ENCODE measurements around the gene DYNC1H1. TPM values are rescaled to one million over a fixed set of nuclear protein-coding genes. Genes with fewer than 3 reads are reported as not detected.

Gene DYNC1H1
- total RNA-seq, 4 donors from 2014 or later, result 608 to 897 (median 728) TPM

- peaks cover 4 to 21% (median 8%) of the 10 kb centered on the region in 4 donors for H3K36me3 ChIP-seq
- no peak overlapping the region for H3K27ac ChIP-seq (replicated peaks in 1 of 4)
- intact Hi-C loops (cut with DNase I), result no loop called here
- H3K4me1 ChIP-seq, result peaks cover 8 to 22% (median 12%) of the 10 kb centered on the region in 4 donors
- 97% methylated on average over 9 of the region's 9 CpGs for WGBS
- no peak for DNase-seq (ENCODE audit: extremely low spot score)
- H3K27me3 ChIP-seq, result no peaks in the 10 kb centered on the region
- no peak overlapping the region for H3K4me3 ChIP-seq
- H3K9me3 ChIP-seq, result no peaks in the 10 kb centered on the region
- TF ChIP-seq EP300 (IDR thresholded peaks at IDR 0.05), result no peak
These were observed 34.4 kb upstream of the DYNC1H1 start for GRCh38 chr14:101929946-101930345.

GRCh38 chr14:101932673-101933072 lies 31.7 kb upstream of the DYNC1H1 start:
- intact Hi-C loops (cut with DNase I), result no loop called here
- no peak for DNase-seq (ENCODE audit: extremely low spot score)
- no peak for TF ChIP-seq CTCF (IDR thresholded peaks at IDR 0.05)
- no peak for TF ChIP-seq POLR2AphosphoS5 (IDR thresholded peaks at IDR 0.05)
- TF ChIP-seq EP300 (IDR thresholded peaks at IDR 0.05), result no peak
- 73% methylated on average over 7 of the region's 7 CpGs for WGBS
- Histone ChIP-seq H3K36me3 (peaks cover 0 to 10% (median 0%) of the 10 kb centered on the region in 4 donors), H3K9me3 (no peaks in the 10 kb centered on the region), H3K4me1 (peaks cover 8 to 12% (median 9%) of the 10 kb centered on the region in 4 donors), H3K4me3 (no peak overlapping the region), H3K27ac (replicated peaks in 1 of 4) (no peak overlapping the region), H3K27me3 (no peaks in the 10 kb centered on the region)

- WGBS, result 75% methylated on average over 9 of the region's 16 CpGs
- intact Hi-C loops (cut with DNase I), result no loop called here
These were observed 31.2 kb upstream of the DYNC1H1 start for GRCh38 chr14:101933209-101933608.

GRCh38 chr14:101934601-101935150 lies 29.7 kb upstream of the DYNC1H1 start:
- 94% methylated on average over 3 of the region's 14 CpGs for WGBS
- Histone ChIP-seq H3K27ac (replicated peaks in 1 of 4) (no peak overlapping the region), H3K4me1 (no peaks in the 10 kb centered on the region), H3K36me3 (no peaks in the 10 kb centered on the region), H3K27me3 (peaks cover 0 to 16% (median 0%) of the 10 kb centered on the region in 4 donors), H3K9me3 (no peaks in the 10 kb centered on the region), H3K4me3 (no peak overlapping the region)
- intact Hi-C loops (cut with DNase I), result no loop called here
- no peak for DNase-seq (ENCODE audit: extremely low spot score)
- TF ChIP-seq POLR2A (IDR thresholded peaks at IDR 0.05; ENCODE audit: low read depth) (no peak), EP300 (IDR thresholded peaks at IDR 0.05) (no peak), POLR2AphosphoS5 (IDR thresholded peaks at IDR 0.05) (no peak), CTCF (IDR thresholded peaks at IDR 0.05) (no peak)

More at GRCh38 chr14:101933209-101933608, 31.2 kb upstream of the DYNC1H1 start:
- H3K9me3 ChIP-seq, result no peaks in the 10 kb centered on the region
- H3K27ac ChIP-seq (replicated peaks in 1 of 4), result no peak overlapping the region
- no peak for DNase-seq (ENCODE audit: extremely low spot score)
- peaks cover 0 to 4% (median 0%) of the 10 kb centered on the region in 4 donors for H3K27me3 ChIP-seq
- H3K36me3 ChIP-seq, result peaks cover 0 to 10% (median 0%) of the 10 kb centered on the region in 4 donors
- no peak overlapping the region for H3K4me3 ChIP-seq
- H3K4me1 ChIP-seq, result peaks cover 4 to 7% (median 5%) of the 10 kb centered on the region in 4 donors
- TF ChIP-seq POLR2AphosphoS5 (IDR thresholded peaks at IDR 0.05), result no peak
- TF ChIP-seq POLR2A (IDR thresholded peaks at IDR 0.05; ENCODE audit: low read depth), result no peak
- TF ChIP-seq EP300 (IDR thresholded peaks at IDR 0.05), result no peak
- no peak for TF ChIP-seq CTCF (IDR thresholded peaks at IDR 0.05)

- TF ChIP-seq EP300 (IDR thresholded peaks at IDR 0.05) (no peak), CTCF (IDR thresholded peaks at IDR 0.05) (no peak), POLR2AphosphoS5 (IDR thresholded peaks at IDR 0.05) (no peak), POLR2A (IDR thresholded peaks at IDR 0.05; ENCODE audit: low read depth) (no peak)
- DNase-seq (ENCODE audit: extremely low spot score), result no peak
- no peaks in the 10 kb centered on the region for H3K9me3 ChIP-seq
- intact Hi-C loops (cut with DNase I), result no loop called here
- 66% methylated on average over 13 of the region's 13 CpGs for WGBS
- H3K4me3 ChIP-seq, result no peak overlapping the region
- H3K27ac ChIP-seq (replicated peaks in 1 of 4), result no peak overlapping the region
- H3K4me1 ChIP-seq, result no peaks in the 10 kb centered on the region
- H3K27me3 ChIP-seq, result peaks cover 0 to 24% (median 0%) of the 10 kb centered on the region in 4 donors
- no peaks in the 10 kb centered on the region for H3K36me3 ChIP-seq
These were observed 26.2 kb upstream of the DYNC1H1 start for GRCh38 chr14:101937926-101938767.

Data from esophagus muscularis mucosa (tissue), 4 donors.